KOPT-K1 (cell line): ENCODE measurements around the gene CTU2.

Source experiments
- H3K27ac ChIP-seq: fragments of 200-600 bp; sonication (generic); 2 replicates; pipeline ENCODE4 v1.5.1; 2016; ENCODE audit warnings: antibody characterized with exemption, mild to moderate bottlenecking, low read depth, low read length; ENCODE audit not compliant: poor library complexity, severe bottlenecking
- H3K36me3 ChIP-seq: fragments of 200-600 bp; sonication (generic); 2 replicates; pipeline ENCODE4 v1.5.1; 2017; ENCODE audit warnings: antibody characterized with exemption, mild to moderate bottlenecking, low read length, moderate library complexity; ENCODE audit not compliant: insufficient read depth
- H3K9me3 ChIP-seq: fragments of 200-600 bp; sonication (generic); 2 replicates; pipeline ENCODE4 v1.5.1; 2017; ENCODE audit warnings: antibody characterized with exemption, low read length, mild to moderate bottlenecking; ENCODE audit not compliant: insufficient read depth, poor library complexity, severe bottlenecking

The CTU2 gene

DNA sequence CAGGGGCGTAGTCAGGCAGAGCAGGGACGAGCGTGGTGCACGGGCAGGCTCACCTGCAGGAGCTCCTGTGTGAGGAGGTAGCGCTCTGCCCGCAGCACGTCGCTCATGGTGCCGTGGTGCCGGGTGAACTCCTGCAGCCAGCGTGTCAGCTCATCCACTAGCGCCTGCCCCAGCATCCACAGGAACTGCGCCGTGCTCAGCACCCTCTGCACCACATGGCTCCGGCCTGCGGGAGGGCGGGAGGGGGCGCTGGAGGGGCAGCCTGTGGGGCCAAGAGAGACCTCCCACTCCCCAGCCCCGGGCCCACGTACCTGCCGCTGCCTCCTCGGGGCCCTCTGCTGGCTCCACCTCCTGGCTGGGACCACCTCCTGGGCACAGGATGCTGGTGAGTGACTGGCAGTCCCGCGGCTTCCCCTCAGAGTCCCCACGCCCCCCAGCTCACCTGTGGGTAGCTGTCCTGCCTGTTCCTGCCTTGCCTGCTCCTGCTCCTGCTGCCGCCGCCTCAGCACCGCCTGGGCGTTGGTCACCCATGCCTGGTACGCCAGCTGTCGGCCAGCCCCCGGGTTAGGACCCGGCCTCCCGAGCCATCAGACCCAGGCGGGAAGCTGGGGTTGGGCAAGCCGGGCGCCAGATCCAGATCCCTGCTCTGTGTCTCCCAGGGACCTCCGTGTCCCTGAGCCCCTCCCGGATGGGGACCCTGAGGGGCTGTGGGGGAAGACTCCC, 16.6 kb downstream of the CTU2 start:
- Histone ChIP-seq H3K9me3 (no peaks in the 10 kb centered on the region), H3K36me3 (peaks cover 100% of the 10 kb centered on the region), H3K27ac (no peak overlapping the region)

DNA sequence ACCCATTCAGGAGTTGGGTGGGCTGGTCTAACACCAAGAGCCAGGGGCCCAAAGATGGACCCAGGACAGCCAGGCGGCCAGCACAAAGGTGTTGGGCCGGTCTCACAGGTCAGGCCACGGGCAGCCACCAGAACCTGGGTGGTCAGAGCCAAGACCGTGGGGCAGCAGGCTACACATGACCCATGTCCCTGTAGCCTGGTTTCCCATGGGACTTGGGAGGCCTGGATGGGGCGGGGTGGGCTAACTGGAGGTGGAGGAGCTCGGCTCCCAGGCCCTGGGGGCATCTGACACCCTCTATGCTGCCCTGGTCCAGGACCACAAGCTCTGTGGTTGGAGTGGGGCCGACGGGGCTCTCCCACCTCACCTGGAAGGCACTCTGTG, 17.2 kb downstream of the CTU2 start:
- Histone ChIP-seq H3K9me3 (no peaks in the 10 kb centered on the region), H3K27ac (no peak overlapping the region), H3K36me3 (peaks cover 97% of the 10 kb centered on the region)

- H3K27ac ChIP-seq: no peak overlapping the region
- H3K36me3 ChIP-seq: peaks cover 93% of the 10 kb centered on the region
- H3K9me3 ChIP-seq: no peaks in the 10 kb centered on the region
Measured at GRCh38 chr16:88723911-88724310, 17.6 kb downstream of the CTU2 start.

DNA sequence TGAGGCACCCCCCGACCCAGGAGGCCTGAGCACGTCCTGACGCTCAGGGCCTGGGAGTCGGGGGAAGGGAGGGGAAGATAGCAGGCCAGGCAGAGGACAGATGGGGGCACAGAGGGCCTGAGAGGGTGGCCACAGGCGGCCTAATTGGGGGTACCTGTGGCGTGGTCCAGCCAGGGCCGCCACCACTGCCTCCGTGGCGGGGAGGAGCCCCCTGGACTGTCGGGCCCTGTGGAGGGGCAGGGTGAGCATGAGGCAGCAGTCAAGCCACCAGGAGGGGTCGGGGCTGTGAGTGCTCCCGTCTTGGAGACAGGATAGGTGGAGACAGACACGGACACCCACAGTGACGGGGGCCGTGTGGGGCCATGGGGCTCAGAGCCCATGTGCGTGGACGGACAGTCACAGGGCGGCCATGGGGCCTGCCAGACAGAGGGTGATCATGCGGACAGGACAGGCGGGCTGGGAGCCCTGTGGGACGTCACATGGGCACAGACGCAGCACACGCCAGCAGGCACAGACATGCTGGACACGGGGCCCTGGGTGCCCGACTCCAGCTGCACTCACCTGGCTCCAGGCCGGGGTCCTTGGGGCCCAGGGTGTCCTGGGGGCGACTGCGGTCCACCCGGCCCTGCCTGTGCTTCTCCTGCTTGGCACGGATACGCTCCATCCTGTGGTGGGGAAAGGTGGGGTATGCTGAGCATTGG, 18.7 kb downstream of the CTU2 start:
- Histone ChIP-seq H3K36me3 (peaks cover 87% of the 10 kb centered on the region), H3K27ac (no peak overlapping the region), H3K9me3 (no peaks in the 10 kb centered on the region)

DNA sequence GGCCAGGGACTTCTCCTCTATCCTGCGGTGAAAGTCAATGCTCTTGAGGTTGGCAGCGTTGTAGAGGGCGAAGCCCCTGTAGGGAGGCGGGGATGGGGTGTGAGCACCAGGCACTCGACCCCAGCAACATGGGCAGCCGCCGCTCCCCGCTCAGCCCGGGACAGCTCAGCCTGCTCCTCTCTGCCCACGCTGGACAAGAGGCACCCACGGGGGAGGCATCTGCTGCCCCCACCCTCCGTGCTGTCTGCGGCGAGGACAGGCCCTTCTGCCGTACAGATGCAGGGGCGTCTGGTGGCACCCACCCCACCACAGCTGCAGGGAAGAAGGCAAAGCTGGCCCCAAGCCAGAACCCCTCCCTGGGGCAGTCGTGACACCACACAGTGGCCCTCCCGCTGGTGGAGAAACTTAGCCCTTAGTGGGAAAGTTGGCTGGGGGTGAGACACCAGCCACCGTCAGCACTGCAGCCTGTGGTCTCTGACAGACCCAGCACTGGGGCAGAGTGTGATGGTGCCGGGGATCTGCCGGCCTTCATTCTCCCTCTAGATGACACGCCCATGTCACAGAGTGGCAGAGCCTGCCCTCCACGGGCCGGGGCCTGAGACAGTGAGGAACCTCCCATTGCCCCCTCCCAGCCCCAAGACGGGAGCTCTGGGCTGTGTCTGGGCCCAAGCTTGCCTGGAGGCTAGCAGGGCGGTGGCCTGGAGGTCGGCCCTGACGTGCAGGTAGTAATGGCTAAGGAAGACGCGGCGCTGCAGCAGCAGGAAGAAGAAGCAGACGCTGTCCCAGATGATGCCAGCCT, 19.5 kb downstream of the CTU2 start:
- peaks cover 86% of the 10 kb centered on the region for H3K36me3 ChIP-seq
- no peaks in the 10 kb centered on the region for H3K9me3 ChIP-seq
- no peak overlapping the region for H3K27ac ChIP-seq

GRCh38 chr16:88726408-88726749, 20.1 kb downstream of the CTU2 start:
- H3K27ac ChIP-seq: no peak overlapping the region
- H3K36me3 ChIP-seq: peaks cover 86% of the 10 kb centered on the region
- no peaks in the 10 kb centered on the region for H3K9me3 ChIP-seq

- no peaks in the 10 kb centered on the region for H3K9me3 ChIP-seq
- H3K27ac ChIP-seq: no peak overlapping the region
- H3K36me3 ChIP-seq: peaks cover 86% of the 10 kb centered on the region
Measured at GRCh38 chr16:88726981-88727380, 20.7 kb downstream of the CTU2 start.

DNA sequence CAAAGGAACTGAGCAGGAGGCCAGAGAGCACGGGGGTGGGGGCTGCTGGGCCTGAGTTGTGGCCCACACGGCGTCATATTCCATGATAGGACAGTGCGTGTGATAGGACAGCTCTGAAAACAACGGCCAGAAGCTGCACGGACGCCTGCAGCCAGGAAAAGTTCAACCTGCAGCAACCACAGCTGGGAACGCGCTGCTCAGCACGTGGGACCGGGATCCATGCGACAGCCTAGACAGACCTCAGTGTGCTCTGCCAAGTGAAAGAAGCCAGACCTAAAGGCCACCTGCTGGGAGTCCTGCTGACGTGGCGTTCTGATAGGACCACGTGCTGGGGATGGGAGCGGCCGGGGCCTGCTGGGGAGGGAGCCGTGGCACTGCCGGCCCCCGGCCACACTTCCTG, 21.6 kb downstream of the CTU2 start:
- H3K9me3 ChIP-seq: no peaks in the 10 kb centered on the region
- H3K36me3 ChIP-seq: peaks cover 86% of the 10 kb centered on the region
- no peak overlapping the region for H3K27ac ChIP-seq

DNA sequence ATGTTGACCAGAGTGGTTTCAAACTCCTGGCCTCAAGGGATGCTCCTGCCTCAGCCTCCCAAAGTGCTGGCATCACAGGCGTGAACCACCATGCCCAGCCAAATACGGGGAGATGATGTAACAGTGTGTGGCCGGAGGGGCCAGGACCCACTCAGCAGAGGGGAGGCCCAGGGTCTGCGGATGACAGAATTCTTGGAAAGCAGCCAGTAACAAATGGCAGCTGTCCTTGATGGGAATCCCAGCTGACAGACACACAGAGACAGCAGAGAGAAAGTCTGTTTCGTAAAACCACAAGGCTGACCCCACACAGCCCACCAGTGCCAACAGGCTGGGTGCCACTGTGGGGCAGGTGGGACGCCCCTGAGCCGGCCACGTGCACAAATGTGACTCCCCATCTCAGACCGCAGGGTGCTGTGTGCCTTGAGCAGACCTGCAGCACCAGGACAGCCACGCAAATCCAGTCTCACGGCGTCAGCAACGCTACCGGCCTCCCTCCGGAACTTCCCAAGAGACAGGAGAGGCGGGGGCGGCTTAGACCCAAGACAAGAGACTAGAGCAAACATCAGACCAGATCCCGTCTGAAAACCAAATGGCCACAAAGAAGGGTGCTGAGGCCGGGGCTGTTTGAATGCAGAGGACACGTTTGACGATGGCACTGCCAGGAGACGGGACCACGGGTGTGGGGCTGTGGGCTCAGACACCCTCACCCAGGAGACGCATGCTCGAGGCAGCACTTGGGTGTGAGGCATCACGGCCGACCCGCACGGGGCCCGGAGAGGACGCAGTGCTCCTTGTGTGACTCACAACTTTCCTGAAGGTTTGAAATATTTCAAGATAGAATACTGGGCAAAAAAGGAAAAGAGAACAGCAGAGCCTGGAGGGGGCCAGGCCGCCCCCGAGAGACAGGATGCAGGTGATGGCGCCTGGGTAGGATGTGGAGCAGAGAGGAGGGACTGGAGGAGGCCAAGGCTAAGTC, 24.6 kb downstream of the CTU2 start:
- H3K27ac ChIP-seq: no peak overlapping the region
- peaks cover 86% of the 10 kb centered on the region for H3K36me3 ChIP-seq
- no peaks in the 10 kb centered on the region for H3K9me3 ChIP-seq

- Histone ChIP-seq H3K27ac (no peak overlapping the region), H3K36me3 (peaks cover 85% of the 10 kb centered on the region), H3K9me3 (no peaks in the 10 kb centered on the region)
Measured at GRCh38 chr16:88731699-88732098, 25.4 kb downstream of the CTU2 start.

GRCh38 chr16:88732172-88732960, 26.1 kb downstream of the CTU2 start:
- H3K36me3 ChIP-seq: peaks cover 85% of the 10 kb centered on the region
- H3K9me3 ChIP-seq: no peaks in the 10 kb centered on the region
- no peak overlapping the region for H3K27ac ChIP-seq

DNA sequence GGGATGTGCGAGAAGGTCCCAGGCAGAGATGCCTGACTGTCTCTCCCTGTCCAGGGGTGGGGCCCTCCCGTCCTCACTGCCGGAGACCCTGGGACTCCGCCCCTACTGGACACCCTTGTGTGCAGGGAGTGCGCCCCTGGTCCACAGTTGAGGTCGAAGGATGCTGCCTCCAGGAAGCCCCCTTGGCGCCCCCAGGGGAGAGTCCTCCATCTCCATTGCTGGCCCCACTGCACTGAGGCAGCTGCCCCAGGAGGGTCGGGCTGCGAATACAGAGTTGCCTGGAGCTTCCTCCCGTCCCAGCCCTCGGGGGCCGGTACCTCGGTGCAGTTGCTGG, 26.6 kb downstream of the CTU2 start:
- Histone ChIP-seq H3K27ac (no peak overlapping the region), H3K36me3 (peaks cover 85% of the 10 kb centered on the region)

DNA sequence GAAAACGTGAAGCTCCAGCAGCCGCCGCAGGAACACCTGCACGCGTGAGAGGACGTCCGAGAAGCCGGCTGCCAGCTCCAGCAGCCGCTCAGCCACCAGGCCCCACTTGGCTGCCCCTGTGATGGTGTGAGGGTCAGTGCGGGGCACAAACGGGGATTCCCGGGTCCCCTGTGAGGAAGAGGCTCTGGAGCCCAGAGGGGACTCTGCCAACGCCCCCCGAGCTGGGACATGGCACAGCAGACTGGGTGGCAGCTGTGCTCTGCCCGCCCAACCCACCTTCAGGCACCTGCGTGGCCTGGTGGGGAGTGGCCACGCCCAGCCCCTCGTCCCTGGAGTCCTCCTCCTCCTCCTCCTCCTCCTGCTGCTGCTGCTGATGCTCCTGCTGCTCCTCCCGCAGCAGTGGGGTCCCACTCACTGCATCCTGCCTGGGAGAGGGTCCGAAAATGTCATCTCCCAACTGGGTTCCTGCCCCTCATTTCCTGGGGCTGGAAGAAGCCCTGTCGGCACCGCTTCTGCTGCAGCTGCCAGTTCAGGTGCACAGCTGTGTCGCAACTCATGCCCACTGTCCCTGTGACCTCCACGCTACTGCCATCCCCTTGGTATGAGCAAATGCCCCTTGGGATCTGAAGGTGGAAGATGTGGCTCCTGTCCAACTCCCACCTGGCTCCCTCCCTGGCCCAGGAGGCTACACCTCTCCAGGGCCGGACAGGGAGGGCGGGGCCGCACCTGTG, 27.5 kb downstream of the CTU2 start:
- no peak overlapping the region for H3K27ac ChIP-seq
- peaks cover 91% of the 10 kb centered on the region for H3K36me3 ChIP-seq
- no peaks in the 10 kb centered on the region for H3K9me3 ChIP-seq

More for the DNA sequence above, 26.6 kb downstream of the CTU2 start:
- H3K9me3 ChIP-seq: no peaks in the 10 kb centered on the region

DNA sequence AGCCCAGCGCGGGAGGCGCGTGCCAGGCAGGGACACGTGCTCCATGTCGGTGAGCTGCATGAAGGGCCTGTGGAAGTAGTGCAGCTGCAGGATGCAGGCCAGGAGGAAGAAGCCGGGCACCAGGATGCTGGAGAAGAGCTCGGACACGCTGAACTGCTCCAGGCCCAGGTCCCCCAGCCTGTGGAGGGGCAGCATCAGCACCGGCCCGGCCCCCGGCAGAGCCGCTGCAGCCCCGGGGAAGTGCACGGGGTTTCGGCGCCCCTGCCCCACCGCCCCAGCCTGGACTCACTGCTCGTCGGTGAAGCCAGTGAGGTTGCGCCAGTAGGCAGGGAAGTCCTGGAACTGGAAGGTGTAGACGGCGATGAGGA, 28.0 kb downstream of the CTU2 start:
- H3K9me3 ChIP-seq: no peaks in the 10 kb centered on the region
- H3K36me3 ChIP-seq: peaks cover 96% of the 10 kb centered on the region
- H3K27ac ChIP-seq: no peak overlapping the region
